Neural progenitor cell (in vitro differentiated cells): ENCODE measurements around the gene SPATA17.

ENCODE experiments used
- CTCF ChIP-seq: fragments of 200-600 bp; sonication (generic); IDR thresholded peaks from 2 replicates; pipeline ENCODE4 v1.5.1; 2017; ENCODE audit warnings: antibody characterized with exemption, mild to moderate bottlenecking
- EZH2 ChIP-seq: fragments of 200-600 bp; sonication (generic); IDR thresholded peaks from 2 replicates; pipeline ENCODE4 v1.6.1; 2017; ENCODE audit warnings: antibody characterized with exemption, mild to moderate bottlenecking, moderate library complexity

- no peak for TF ChIP-seq CTCF
- TF ChIP-seq EZH2, result no peak
Measured at GRCh38 chr1:217602380-217602779, 28.8 kb upstream of the SPATA17 start.
